ENCODE measurements around the gene SH3TC2. TPM values are rescaled to one million over a fixed set of nuclear protein-coding genes. Genes with fewer than 3 reads are reported as not detected.

SH3TC2 gene
- total RNA-seq, 1 experiment from 2014 or later, result 32.0 TPM

- H2AFZ ChIP-seq (ENCODE audit: low read length), result no peak overlapping the region
- peak; percentile 100 for DNase-seq
- H3K27me3 ChIP-seq (ENCODE audit: low read length), result no peaks in the 10 kb centered on the region
- H3K9ac ChIP-seq (ENCODE audit: low read length), result peak overlapping the region; percentile 37
- ATAC-seq, result peak; percentile 73
- no peaks in the 10 kb centered on the region for H3K9me2 ChIP-seq (replicated peaks; ENCODE audit: low read length)
- H3K79me2 ChIP-seq (ENCODE audit: low read length), result no peaks in the 10 kb centered on the region
- no TSS peak for BruUV-seq (replicated peaks)
- H3K4me3 ChIP-seq (ENCODE audit: low read length), result no peak overlapping the region
- intact Hi-C loops (cut with micrococcal nuclease), result loop anchor here (1.0 to 5.0 kb wide), 5 partner anchors 8 to 262 kb away; partner anchors contain the start of gene ADRB2
- TF ChIP-seq EZH2phosphoT487 (IDR thresholded peaks at IDR 0.05; ENCODE audit: borderline replicate concordance, low read length), result 0 out of 2 replicates have a peak, but pooled peaks have one; percentile 57
- TF ChIP-seq, protein P1, sequence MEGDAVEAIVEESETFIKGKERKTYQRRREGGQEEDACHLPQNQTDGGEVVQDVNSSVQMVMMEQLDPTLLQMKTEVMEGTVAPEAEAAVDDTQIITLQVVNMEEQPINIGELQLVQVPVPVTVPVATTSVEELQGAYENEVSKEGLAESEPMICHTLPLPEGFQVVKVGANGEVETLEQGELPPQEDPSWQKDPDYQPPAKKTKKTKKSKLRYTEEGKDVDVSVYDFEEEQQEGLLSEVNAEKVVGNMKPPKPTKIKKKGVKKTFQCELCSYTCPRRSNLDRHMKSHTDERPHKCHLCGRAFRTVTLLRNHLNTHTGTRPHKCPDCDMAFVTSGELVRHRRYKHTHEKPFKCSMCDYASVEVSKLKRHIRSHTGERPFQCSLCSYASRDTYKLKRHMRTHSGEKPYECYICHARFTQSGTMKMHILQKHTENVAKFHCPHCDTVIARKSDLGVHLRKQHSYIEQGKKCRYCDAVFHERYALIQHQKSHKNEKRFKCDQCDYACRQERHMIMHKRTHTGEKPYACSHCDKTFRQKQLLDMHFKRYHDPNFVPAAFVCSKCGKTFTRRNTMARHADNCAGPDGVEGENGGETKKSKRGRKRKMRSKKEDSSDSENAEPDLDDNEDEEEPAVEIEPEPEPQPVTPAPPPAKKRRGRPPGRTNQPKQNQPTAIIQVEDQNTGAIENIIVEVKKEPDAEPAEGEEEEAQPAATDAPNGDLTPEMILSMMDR (conservative IDR thresholded peaks at IDR 0.05; ENCODE audit: low read depth, low read length), result no peak
- TF ChIP-seq EZH2 (IDR thresholded peaks at IDR 0.05; ENCODE audit: low read length, unreplicated experiment), result no peak
- peaks cover 85% of the 10 kb centered on the region for H3K4me1 ChIP-seq (ENCODE audit: insufficient read depth, low read length)
- no peaks in the 10 kb centered on the region for H3K9me3 ChIP-seq (ENCODE audit: low read length)
- no peaks in the 10 kb centered on the region for H3K36me3 ChIP-seq (ENCODE audit: low read depth, low read length)
- no peaks in the 10 kb centered on the region for H4K20me1 ChIP-seq (ENCODE audit: low read length)
- POLR2A ChIA-PET (ENCODE audit: unreplicated experiment), result interaction anchor here (0.7 to 1.3 kb wide), 4 partner anchors 21 to 140 kb away, joined by 3 to 6 read pairs (median 4); no protein-coding TSS in a partner anchor
- H3F3A ChIP-seq (ENCODE audit: low read length, unreplicated experiment), result peaks cover 16% of the 10 kb centered on the region
- peak overlapping the region; percentile 77 for H3K27ac ChIP-seq (ENCODE audit: low read length)
- CTCF ChIA-PET, result interaction anchor here (0.6 to 1.2 kb wide), 4 partner anchors 13 to 149 kb away, joined by 3 to 4 read pairs (median 3); no protein-coding TSS in a partner anchor
- H3K4me2 ChIP-seq (ENCODE audit: low read length), result peak overlapping the region; percentile 15
These were observed 97.2 kb downstream of the SH3TC2 start for GRCh38 chr5:148965511-148966265.

GRCh38 chr5:148963664-148964063 lies 99.2 kb downstream of the SH3TC2 start:
- ChIA-PET CTCF (no interaction called here), POLR2A (ENCODE audit: unreplicated experiment) (interaction anchor here (0.6 to 1.1 kb wide), 2 partner anchors 32 to 138 kb away, joined by 3 read pairs; no protein-coding TSS in a partner anchor)
- peaks cover 81% of the 10 kb centered on the region for H3K4me1 ChIP-seq (ENCODE audit: insufficient read depth, low read length)
- H3K79me2 ChIP-seq (ENCODE audit: low read length), result no peaks in the 10 kb centered on the region
- no TSS peak for BruUV-seq (replicated peaks)
- no peaks in the 10 kb centered on the region for H3K9me3 ChIP-seq (ENCODE audit: low read length)
- ATAC-seq (no peak), DNase-seq (no peak)
- no peak for TF ChIP-seq EZH2phosphoT487 (IDR thresholded peaks at IDR 0.05; ENCODE audit: borderline replicate concordance, low read length)
- no peak for TF ChIP-seq EZH2 (IDR thresholded peaks at IDR 0.05; ENCODE audit: low read length, unreplicated experiment)
- TF ChIP-seq, protein P1 (conservative IDR thresholded peaks at IDR 0.05; ENCODE audit: low read depth, low read length), result no peak
- H2AFZ ChIP-seq (ENCODE audit: low read length), result no peak overlapping the region
- H3K27me3 ChIP-seq (ENCODE audit: low read length), result no peaks in the 10 kb centered on the region
- no peaks in the 10 kb centered on the region for H4K20me1 ChIP-seq (ENCODE audit: low read length)
- H3K4me3 ChIP-seq (ENCODE audit: low read length), result no peak overlapping the region
- H3F3A ChIP-seq (ENCODE audit: low read length, unreplicated experiment), result peaks cover 16% of the 10 kb centered on the region
- H3K27ac ChIP-seq (ENCODE audit: low read length), result peak overlapping the region; percentile 79; the same call in 1 of the 2 replicates
- H3K9me2 ChIP-seq (replicated peaks; ENCODE audit: low read length), result no peaks in the 10 kb centered on the region
- H3K4me2 ChIP-seq (ENCODE audit: low read length), result no peak overlapping the region
- intact Hi-C loops (cut with micrococcal nuclease), result loop anchor here (2.0 kb wide), 1 partner anchor 99 kb away; the partner anchor contains the start of gene SH3TC2
- no peaks in the 10 kb centered on the region for H3K36me3 ChIP-seq (ENCODE audit: low read depth, low read length)
- no peak overlapping the region for H3K9ac ChIP-seq (ENCODE audit: low read length)
